H7 (cell line): ENCODE measurements around the gene BORCS8. TPM values are rescaled to one million over a fixed set of nuclear protein-coding genes. Genes with fewer than 3 reads are reported as not detected.
"Not testable (repeated sequence)": the region's sequence is repeated elsewhere in the genome, so short reads cannot be mapped to it uniquely, and the experiment has no call there.

Source experiments
- DNase-seq: peaks from one replicate; pipeline ENCODE4 v3.0.0; 2012
- H3K27me3 ChIP-seq: 2 replicates; pipeline ENCODE4 v1.6.0; 2011; ENCODE audit warnings: mild to moderate bottlenecking, low read length; ENCODE audit not compliant: control insufficient read depth, insufficient read depth
- H3K36me3 ChIP-seq: replicated peaks from 2 replicates; pipeline ENCODE4 v1.5.1; 2011; ENCODE audit warnings: low read length; ENCODE audit not compliant: control insufficient read depth, insufficient read depth
- H3K4me3 ChIP-seq: 2 replicates; pipeline ENCODE4 v1.5.1; 2011; ENCODE audit warnings: low read depth, mild to moderate bottlenecking, control low read depth, low read length, moderate library complexity; ENCODE audit not compliant: insufficient read depth
- total RNA-seq: library from RNA; depleted of rRNA; stranded (reverse); fragments of >200 nt; shearing (Covaris generic); gene quantifications from 2 replicates; pipeline ENCODE4 v1.2.3, GENCODE V29; 2014

The BORCS8 gene
- total RNA-seq, 1 experiment from 2014 or later, result 18.9 TPM

- H3K36me3 ChIP-seq, result peaks cover 2% of the 10 kb centered on the region
- H3K4me3 ChIP-seq, result no peak overlapping the region
- no peak for DNase-seq
- no peaks in the 10 kb centered on the region for H3K27me3 ChIP-seq
Observed at GRCh38 chr19:19181488-19181998, 10.4 kb downstream of the BORCS8 start.

- H3K4me3 ChIP-seq, result no peak overlapping the region
- H3K36me3 ChIP-seq, result no peaks in the 10 kb centered on the region; the same call in 1 of the 2 replicates
- no peaks in the 10 kb centered on the region for H3K27me3 ChIP-seq
- no peak for DNase-seq
Observed at GRCh38 chr19:19179548-19180441, 12.2 kb downstream of the BORCS8 start.

GRCh38 chr19:19176950-19177349 lies 15.0 kb downstream of the BORCS8 start:
- no peak overlapping the region for H3K4me3 ChIP-seq
- peak; percentile 49 for DNase-seq
- H3K36me3 ChIP-seq, result no peaks in the 10 kb centered on the region; the same call in 1 of the 2 replicates
- H3K27me3 ChIP-seq, result no peaks in the 10 kb centered on the region

- H3K4me3 ChIP-seq, H3K36me3 ChIP-seq, DNase-seq: not testable (repeated sequence)
- H3K27me3 ChIP-seq, result peaks cover 18% of the 10 kb centered on the region
Observed at GRCh38 chr19:19173243-19173642, 18.7 kb downstream of the BORCS8 start.

- H3K27me3 ChIP-seq, result peaks cover 18% of the 10 kb centered on the region
- no peaks in the 10 kb centered on the region for H3K36me3 ChIP-seq
- H3K4me3 ChIP-seq, result no peak overlapping the region
- DNase-seq, result peak; percentile 76
Observed at GRCh38 chr19:19171821-19172532, 20.0 kb downstream of the BORCS8 start.

GRCh38 chr19:19170873-19171672 lies 20.9 kb downstream of the BORCS8 start:
- H3K36me3 ChIP-seq, result no peaks in the 10 kb centered on the region
- peaks cover 18% of the 10 kb centered on the region for H3K27me3 ChIP-seq
- DNase-seq, result no peak
- no peak overlapping the region for H3K4me3 ChIP-seq

GRCh38 chr19:19170053-19170872 lies 21.7 kb downstream of the BORCS8 start, which contains the start of gene MEF2B:
MEF2B (minus strand) TSS chr19:19170263; CDS start chr19:19150735, 19,528 bp downstream.
- H3K27me3 ChIP-seq, result peaks cover 18% of the 10 kb centered on the region
- H3K36me3 ChIP-seq, result no peaks in the 10 kb centered on the region
- H3K4me3 ChIP-seq, result peak within 1 kb of the TSS; percentile 37; the same call in 1 of the 2 replicates
- peak; percentile 100 for DNase-seq

- Histone ChIP-seq H3K36me3 (no peaks in the 10 kb centered on the region), H3K4me3 (peak overlapping the region; percentile 35; the same call in 1 of the 2 replicates)
- DNase-seq, result no peak
Observed at GRCh38 chr19:19169236-19170052, 22.5 kb downstream of the BORCS8 start.

GRCh38 chr19:19167612-19168011 lies 24.3 kb downstream of the BORCS8 start:
- no peak overlapping the region for H3K4me3 ChIP-seq
- H3K27me3 ChIP-seq, result peaks cover 18% of the 10 kb centered on the region
- DNase-seq, result no peak
- no peaks in the 10 kb centered on the region for H3K36me3 ChIP-seq

More at GRCh38 chr19:19169236-19170052, 22.5 kb downstream of the BORCS8 start:
- H3K27me3 ChIP-seq, result peaks cover 18% of the 10 kb centered on the region

GRCh38 chr19:19165396-19165795 lies 26.6 kb downstream of the BORCS8 start:
- Histone ChIP-seq H3K27me3 (peaks cover 12% of the 10 kb centered on the region), H3K36me3 (no peaks in the 10 kb centered on the region), H3K4me3 (no peak overlapping the region)
- no peak for DNase-seq

GRCh38 chr19:19162495-19162894 lies 29.5 kb downstream of the BORCS8 start:
- Histone ChIP-seq H3K4me3 (no peak overlapping the region), H3K27me3 (no peaks in the 10 kb centered on the region), H3K36me3 (no peaks in the 10 kb centered on the region)
- no peak for DNase-seq

GRCh38 chr19:19160461-19161035 lies 31.4 kb downstream of the BORCS8 start:
- no peak overlapping the region for H3K4me3 ChIP-seq
- no peaks in the 10 kb centered on the region for H3K27me3 ChIP-seq
- H3K36me3 ChIP-seq, result no peaks in the 10 kb centered on the region
- DNase-seq, result peak; percentile 84
